GM19372 (cell line): Measurements from ENCODE around the gene UST.

Source experiments
- ATAC-seq: cut with Tn5 transposase; IDR thresholded peaks from one replicate; pipeline ENCODE4 v1.9.1; 2021; ENCODE audit warnings: mild to moderate bottlenecking, low read depth, moderate library complexity; ENCODE audit not compliant: unreplicated experiment

Gene UST

GRCh38 chr6:148795563-148795962, 48.7 kb downstream of the UST start:
- ATAC-seq, result no peak

- no peak for ATAC-seq
Measured at GRCh38 chr6:148799647-148800046, 52.8 kb downstream of the UST start.

- no peak for ATAC-seq
Measured at GRCh38 chr6:148800536-148800935, 53.7 kb downstream of the UST start.

GRCh38 chr6:148803979-148804378, 57.1 kb downstream of the UST start:
- ATAC-seq, result no peak

GRCh38 chr6:148805777-148806176, 58.9 kb downstream of the UST start:
- ATAC-seq, result no peak

- no peak for ATAC-seq
Measured at GRCh38 chr6:148807784-148808183, 61.0 kb downstream of the UST start.

GRCh38 chr6:148808786-148809304, 62.0 kb downstream of the UST start:
- ATAC-seq, result no peak

GRCh38 chr6:148811459-148811858, 64.6 kb downstream of the UST start:
- ATAC-seq, result no peak

GRCh38 chr6:148814082-148814790, 67.4 kb downstream of the UST start:
- ATAC-seq, result no peak

GRCh38 chr6:148814869-148815268, 68.0 kb downstream of the UST start:
- ATAC-seq, result no peak

GRCh38 chr6:148816117-148816516, 69.3 kb downstream of the UST start:
- ATAC-seq, result no peak

- no peak for ATAC-seq
Measured at GRCh38 chr6:148817689-148818088, 70.9 kb downstream of the UST start.

- no peak for ATAC-seq
Measured at GRCh38 chr6:148818939-148819575, 72.2 kb downstream of the UST start.

- no peak for ATAC-seq
Measured at GRCh38 chr6:148819852-148820251, 73.0 kb downstream of the UST start.

GRCh38 chr6:148822819-148823218, 76.0 kb downstream of the UST start:
- ATAC-seq, result no peak

- no peak for ATAC-seq
Measured at GRCh38 chr6:148824291-148824690, 77.5 kb downstream of the UST start.

- no peak for ATAC-seq
Measured at GRCh38 chr6:148824960-148825359, 78.1 kb downstream of the UST start.

GRCh38 chr6:148825492-148825891, 78.7 kb downstream of the UST start:
- no peak for ATAC-seq

GRCh38 chr6:148827416-148828045, 80.7 kb downstream of the UST start:
- no peak for ATAC-seq

- ATAC-seq, result no peak
Measured at GRCh38 chr6:148828047-148828446, 81.2 kb downstream of the UST start.

GRCh38 chr6:148829415-148830101, 82.7 kb downstream of the UST start:
- ATAC-seq, result no peak
